Germinal center (tissue), 1 donor: Measurements from ENCODE around the gene ATP8B3.

Experiments
- DNase-seq: peaks from one replicate; pipeline ENCODE4 v3.0.0; 2012; ENCODE audit warnings: mixed read lengths, low spot score

The ATP8B3 gene

GRCh38 chr19:1849886-1850398 is 37.9 kb upstream of the ATP8B3 start:
- DNase-seq, result no peak

GRCh38 chr19:1849132-1849474 is 37.0 kb upstream of the ATP8B3 start:
- DNase-seq, result no peak

GRCh38 chr19:1848399-1849131 is 36.5 kb upstream of the ATP8B3 start, which contains the start of gene REXO1:
Gene REXO1 (minus strand): TSS chr19:1848483. CDS start chr19:1848358, 125 bp downstream.
- peak; percentile 89 for DNase-seq

GRCh38 chr19:1847684-1848398 is 35.8 kb upstream of the ATP8B3 start:
- DNase-seq, result no peak

- DNase-seq, result no peak
Observed at GRCh38 chr19:1847348-1847683, 35.2 kb upstream of the ATP8B3 start.

GRCh38 chr19:1846517-1847204 is 34.6 kb upstream of the ATP8B3 start:
- DNase-seq, result no peak

- DNase-seq, result no peak
Observed at GRCh38 chr19:1845642-1846041, 33.6 kb upstream of the ATP8B3 start.

GRCh38 chr19:1845125-1845515 is 33.0 kb upstream of the ATP8B3 start:
- no peak for DNase-seq

- no peak for DNase-seq
Observed at GRCh38 chr19:1844513-1845124, 32.5 kb upstream of the ATP8B3 start.

GRCh38 chr19:1843646-1844394 is 31.7 kb upstream of the ATP8B3 start:
- DNase-seq, result no peak

GRCh38 chr19:1843116-1843515 is 31.0 kb upstream of the ATP8B3 start:
- DNase-seq, result no peak

- DNase-seq, result no peak
Observed at GRCh38 chr19:1841209-1841924, 29.3 kb upstream of the ATP8B3 start.

GRCh38 chr19:1840541-1841115 is 28.6 kb upstream of the ATP8B3 start:
- no peak for DNase-seq

- DNase-seq, result no peak
Observed at GRCh38 chr19:1839658-1840540, 27.8 kb upstream of the ATP8B3 start.

- peak; percentile 76 for DNase-seq
Observed at GRCh38 chr19:1837625-1838105, 25.6 kb upstream of the ATP8B3 start.

GRCh38 chr19:1837222-1837565 is 25.1 kb upstream of the ATP8B3 start:
- no peak for DNase-seq

- no peak for DNase-seq
Observed at GRCh38 chr19:1836458-1837221, 24.6 kb upstream of the ATP8B3 start.

GRCh38 chr19:1833540-1833939 is 21.5 kb upstream of the ATP8B3 start:
- DNase-seq, result no peak
